ENCODE measurements around the gene HMGN5. TPM values are rescaled to one million over a fixed set of nuclear protein-coding genes. Genes with fewer than 3 reads are reported as not detected.

Gene HMGN5
- total and polyA plus RNA-seq, 4 donors: 5.3 to 12.0 (median 5.8) TPM

DNA sequence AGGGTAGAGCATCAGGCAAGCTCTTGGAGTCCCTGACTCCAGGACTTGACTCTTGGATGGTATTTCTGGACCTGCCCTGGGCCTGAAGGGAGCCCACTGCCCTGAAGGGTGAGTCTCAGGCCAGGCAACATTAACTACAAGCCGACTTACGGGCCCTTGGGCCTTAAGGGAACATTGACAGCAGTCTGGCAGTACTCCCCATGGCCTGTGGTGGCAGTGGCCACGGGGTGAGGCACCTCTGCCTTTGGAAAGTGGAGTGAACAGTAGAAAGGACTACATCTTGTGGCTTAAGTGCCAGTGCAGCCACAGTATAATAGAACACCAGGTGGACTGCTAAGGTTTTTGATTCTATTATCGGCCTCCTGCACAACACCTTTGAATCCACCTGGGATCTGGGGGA is 36.5 kb upstream of the HMGN5 start:
- Histone ChIP-seq H3K36me3 (ENCODE audit: control insufficient read depth in 4 of 4, insufficient read depth in 4 of 4, low read length in 4 of 4) (peaks cover 0 to 5% (median 1%) of the 10 kb centered on the region in 4 donors), H3K4me1 (ENCODE audit: control insufficient read depth in 5 of 5, insufficient read depth in 5 of 5, low read length in 5 of 5) (no peaks in the 10 kb centered on the region), H3K27me3 (ENCODE audit: control insufficient read depth in 3 of 3, insufficient read depth in 3 of 3, low read length in 2 of 3) (no peaks in the 10 kb centered on the region), H3K9ac (ENCODE audit: insufficient read depth in 1 of 2, low read length in 2 of 2) (no peak overlapping the region), H3K4me3 (no peak overlapping the region), H3K9me3 (ENCODE audit: control insufficient read depth in 4 of 4, insufficient read depth in 3 of 4, low read length in 3 of 4) (peaks cover 0 to 13% (median 0%) of the 10 kb centered on the region in 4 donors), H3K27ac (ENCODE audit: low read depth in 1 of 2, low read length in 1 of 2) (no peak overlapping the region)
- DNase-seq (no peak), ATAC-seq (ENCODE audit: insufficient read depth, low FRiP score) (no peak)
- no peak for TF ChIP-seq CTCF (IDR thresholded peaks at IDR 0.05; ENCODE audit: control extremely low read depth, extremely low read depth)
- 81 to 100% methylated on average over 4 of the region's 4 CpGs for WGBS, 2 donors

- Histone ChIP-seq H3K4me1 (ENCODE audit: control insufficient read depth in 5 of 5, insufficient read depth in 5 of 5, low read length in 5 of 5) (no peaks in the 10 kb centered on the region), H3K27me3 (ENCODE audit: control insufficient read depth in 3 of 3, insufficient read depth in 3 of 3, low read length in 2 of 3) (no peaks in the 10 kb centered on the region), H3K4me3 (no peak overlapping the region), H3K27ac (ENCODE audit: low read depth in 1 of 2, low read length in 1 of 2) (no peak overlapping the region), H3K36me3 (ENCODE audit: control insufficient read depth in 4 of 4, insufficient read depth in 4 of 4, low read length in 4 of 4) (peaks cover 0 to 5% (median 1%) of the 10 kb centered on the region in 4 donors), H3K9me3 (ENCODE audit: control insufficient read depth in 4 of 4, insufficient read depth in 3 of 4, low read length in 3 of 4) (peaks cover 0 to 13% (median 0%) of the 10 kb centered on the region in 4 donors), H3K9ac (ENCODE audit: insufficient read depth in 1 of 2, low read length in 2 of 2) (no peak overlapping the region)
- TF ChIP-seq CTCF (IDR thresholded peaks at IDR 0.05; ENCODE audit: control extremely low read depth, extremely low read depth): no peak
- WGBS, 2 donors: 86 to 100% methylated on average over 1 of the region's 1 CpG
- DNase-seq (no peak), ATAC-seq (ENCODE audit: insufficient read depth, low FRiP score) (no peak)
Observed at GRCh38 chrX:81237516-81237915, 35.8 kb upstream of the HMGN5 start.

DNA sequence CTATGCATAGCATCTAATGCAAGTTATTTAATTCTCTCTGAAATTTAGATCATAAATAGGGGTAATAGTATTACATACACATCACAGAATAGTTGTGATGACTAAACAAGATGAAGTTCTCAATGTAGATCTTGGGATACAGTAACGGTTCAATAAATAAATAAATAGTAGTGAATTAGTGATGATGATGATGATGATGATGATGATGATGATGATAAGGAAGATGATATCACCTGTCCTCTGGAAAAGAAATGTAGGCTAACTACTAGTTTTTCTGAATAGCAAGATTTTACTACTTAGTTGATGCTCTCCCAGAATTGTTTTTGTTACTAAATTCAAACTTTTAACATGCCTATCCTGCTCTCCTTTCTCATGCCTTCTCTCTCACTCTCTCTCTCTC is 30.5 kb upstream of the HMGN5 start:
- Histone ChIP-seq H3K4me3 (no peak overlapping the region), H3K36me3 (ENCODE audit: control insufficient read depth in 4 of 4, insufficient read depth in 4 of 4, low read length in 4 of 4) (no peaks in the 10 kb centered on the region), H3K4me1 (ENCODE audit: control insufficient read depth in 5 of 5, insufficient read depth in 5 of 5, low read length in 5 of 5) (no peaks in the 10 kb centered on the region), H3K9ac (ENCODE audit: insufficient read depth in 1 of 2, low read length in 2 of 2) (no peak overlapping the region), H3K9me3 (ENCODE audit: control insufficient read depth in 4 of 4, insufficient read depth in 3 of 4, low read length in 3 of 4) (no peaks in the 10 kb centered on the region), H3K27me3 (ENCODE audit: control insufficient read depth in 3 of 3, insufficient read depth in 3 of 3, low read length in 2 of 3) (no peaks in the 10 kb centered on the region), H3K27ac (ENCODE audit: low read depth in 1 of 2, low read length in 1 of 2) (no peak overlapping the region)
- ATAC-seq (ENCODE audit: insufficient read depth, low FRiP score): no peak
- WGBS, 2 donors: 82 to 90% methylated on average over 1 of the region's 1 CpG
- no peak for DNase-seq
- TF ChIP-seq CTCF (IDR thresholded peaks at IDR 0.05; ENCODE audit: control extremely low read depth, extremely low read depth): no peak

DNA sequence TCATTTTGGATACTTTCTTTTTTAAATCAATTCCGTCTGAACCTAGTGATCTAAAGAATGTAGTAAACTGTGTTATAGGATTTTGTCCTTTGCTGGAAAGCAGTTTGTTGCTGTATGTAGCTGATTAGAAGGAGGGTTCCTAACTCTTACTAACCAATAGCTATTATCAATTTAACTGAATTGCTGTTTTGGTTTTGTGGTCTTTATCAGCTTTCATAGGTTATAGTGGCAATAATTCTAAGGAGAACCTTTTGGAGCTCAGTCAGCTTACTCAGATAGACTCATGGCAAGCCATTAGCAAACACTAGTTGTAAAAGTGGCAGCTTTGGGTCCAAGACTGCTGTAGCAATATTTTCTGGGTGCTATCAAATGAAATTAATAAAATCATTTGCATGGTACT is 29.8 kb upstream of the HMGN5 start:
- ATAC-seq (ENCODE audit: insufficient read depth, low FRiP score) (no peak), DNase-seq (no peak)
- Histone ChIP-seq H3K27me3 (ENCODE audit: control insufficient read depth in 3 of 3, insufficient read depth in 3 of 3, low read length in 2 of 3) (no peaks in the 10 kb centered on the region), H3K27ac (ENCODE audit: low read depth in 1 of 2, low read length in 1 of 2) (no peak overlapping the region), H3K9ac (ENCODE audit: insufficient read depth in 1 of 2, low read length in 2 of 2) (no peak overlapping the region), H3K36me3 (ENCODE audit: control insufficient read depth in 4 of 4, insufficient read depth in 4 of 4, low read length in 4 of 4) (no peaks in the 10 kb centered on the region), H3K4me3 (no peak overlapping the region), H3K4me1 (ENCODE audit: control insufficient read depth in 5 of 5, insufficient read depth in 5 of 5, low read length in 5 of 5) (no peaks in the 10 kb centered on the region), H3K9me3 (ENCODE audit: control insufficient read depth in 4 of 4, insufficient read depth in 3 of 4, low read length in 3 of 4) (no peaks in the 10 kb centered on the region)
- TF ChIP-seq CTCF (IDR thresholded peaks at IDR 0.05; ENCODE audit: control extremely low read depth, extremely low read depth): no peak
- WGBS, 2 donors: 55 to 78% methylated on average over 1 of the region's 1 CpG

Data from lung (tissue), 12 donors.